HepG2 (cell line): ENCODE results near the gene KRT1.

Experiments used
- FOXK2 ChIP-seq: fragments of 450-650 bp; IDR thresholded peaks from 2 replicates; pipeline ENCODE4 v1.6.1; 2016
- PCBP2 ChIP-seq: fragments of 200-400 bp; formaldehyde crosslinking; optimal IDR thresholded peaks from 2 replicates; pipeline ENCODE3; 2018; ENCODE audit warnings: low read length, low read depth; ENCODE audit not compliant: poor library complexity, severe bottlenecking
- REST ChIP-seq, 2 experiments: IDR thresholded peaks; 2 replicates each; pipeline ENCODE4 v1.6.1; 2011 to 2012; ENCODE audit warnings: low read length in 2 of 2, borderline replicate concordance in 1 of 2, low read depth in 1 of 2, mild to moderate bottlenecking in 1 of 2, moderate library complexity in 1 of 2
- ZNF138 ChIP-seq: sonication (generic); formaldehyde crosslinking; IDR thresholded peaks from 2 replicates; pipeline ENCODE4 v1.5.0; 2020; ENCODE audit warnings: mild to moderate bottlenecking, low read depth, missing genetic modification reagents
- ZNF335 ChIP-seq: sonication (generic); formaldehyde crosslinking; IDR thresholded peaks from 2 replicates; pipeline ENCODE4 v1.4.0; 2020; ENCODE audit warnings: missing genetic modification reagents
- ZNF549 ChIP-seq: sonication (generic); formaldehyde crosslinking; IDR thresholded peaks from 2 replicates; pipeline ENCODE4 v1.5.0; 2020; ENCODE audit warnings: missing genetic modification reagents
- ZNF766 ChIP-seq: sonication (generic); formaldehyde crosslinking; IDR thresholded peaks from 2 replicates; pipeline ENCODE4 v1.5.0; 2020; ENCODE audit warnings: missing genetic modification reagents, borderline replicate concordance

DNA sequence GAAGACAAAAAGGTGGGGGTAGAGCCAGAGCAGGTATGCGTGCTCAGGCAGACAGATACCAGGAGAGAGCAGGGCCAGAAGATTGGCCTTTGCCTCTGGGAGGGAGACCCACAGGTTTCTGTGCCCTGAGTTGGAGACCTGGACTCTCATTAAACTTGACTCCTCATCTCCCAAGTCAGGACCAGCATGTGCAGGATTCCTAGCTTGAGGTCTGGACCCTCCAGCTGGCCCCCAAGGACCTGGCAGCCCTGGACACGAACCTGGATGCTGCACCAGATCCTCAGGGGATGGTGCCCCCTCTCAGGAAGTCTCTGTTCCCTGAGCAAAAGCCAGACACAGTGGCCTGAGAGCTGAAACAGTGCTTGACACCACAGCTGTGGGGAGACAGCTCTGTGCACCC lies 51.4 kb downstream of the KRT1 start:
- no peak for TF ChIP-seq ZNF335 (CRISPR knock-in tag)
- TF ChIP-seq ZNF138 (CRISPR knock-in tag): no peak
- TF ChIP-seq REST (IDR thresholded peaks at IDR 0.05; ENCODE audit: borderline replicate concordance in 1 of 2, low read depth in 1 of 2, low read length in 2 of 2): no peak
- no peak for TF ChIP-seq ZNF766 (CRISPR knock-in tag)
- no peak for TF ChIP-seq PCBP2
- TF ChIP-seq ZNF549 (CRISPR knock-in tag): no peak
- TF ChIP-seq FOXK2: no peak
